OCI-LY1 (cell line): ENCODE results near the gene ADAMTS7.
"Not testable (repeated sequence)": the region's sequence is repeated elsewhere in the genome, so short reads cannot be mapped to it uniquely, and the experiment has no call there.

Experiments used
- H2AFZ ChIP-seq: fragments of 200-600 bp; sonication (generic), shearing (Covaris generic); 2 replicates; pipeline ENCODE4 v1.6.0; 2014; ENCODE audit warnings: antibody characterized with exemption, mild to moderate bottlenecking, low read length
- H3F3A ChIP-seq: fragments of 200-600 bp; sonication (generic), shearing (Covaris generic); 2 replicates; pipeline ENCODE4 v1.6.0; 2014; ENCODE audit warnings: mild to moderate bottlenecking, antibody characterized with exemption, low read length, moderate library complexity; ENCODE audit not compliant: insufficient read depth
- H3K27ac ChIP-seq: fragments of 200-600 bp; sonication (generic); 2 replicates; pipeline ENCODE4 v1.5.1; 2014; ENCODE audit warnings: low read length, mixed run types, mild to moderate bottlenecking, low read depth; ENCODE audit not compliant: poor library complexity, severe bottlenecking
- H3K27me3 ChIP-seq: fragments of 200-600 bp; sonication (generic); 2 replicates; pipeline ENCODE4 v1.6.0; 2014; ENCODE audit warnings: antibody characterized with exemption, mild to moderate bottlenecking, low read length, moderate library complexity; ENCODE audit not compliant: insufficient read depth
- H3K36me3 ChIP-seq: fragments of 200-600 bp; sonication (generic); 2 replicates; pipeline ENCODE4 v1.6.1; 2014; ENCODE audit warnings: mild to moderate bottlenecking, antibody characterized with exemption, low read length, moderate library complexity, mixed read lengths; ENCODE audit not compliant: insufficient read depth
- H3K4me1 ChIP-seq: fragments of 200-600 bp; sonication (generic); 2 replicates; pipeline ENCODE4 v1.5.1; 2014; ENCODE audit warnings: mild to moderate bottlenecking, low read length, moderate library complexity; ENCODE audit not compliant: insufficient read depth, severe bottlenecking
- H3K4me2 ChIP-seq: fragments of 200-600 bp; sonication (generic), shearing (Covaris generic); 2 replicates; pipeline ENCODE4 v1.6.1; 2014; ENCODE audit warnings: low read length
- H3K4me3 ChIP-seq: fragments of 200-600 bp; sonication (generic); 2 replicates; pipeline ENCODE4 v1.5.1; 2014; ENCODE audit warnings: low read length, low read depth, mild to moderate bottlenecking, mixed read lengths; ENCODE audit not compliant: poor library complexity, severe bottlenecking
- H3K79me2 ChIP-seq: fragments of 200-600 bp; shearing (Covaris generic); 2 replicates; pipeline ENCODE4 v1.6.1; 2016; ENCODE audit warnings: mixed run types, low read length, mixed read lengths; ENCODE audit not compliant: insufficient read depth
- H3K9ac ChIP-seq: fragments of 200-600 bp; sonication (generic), shearing (Covaris generic); 2 replicates; pipeline ENCODE4 v1.6.1; 2014; ENCODE audit warnings: mild to moderate bottlenecking, low read length, mixed read lengths
- H3K9me2 ChIP-seq: fragments of 200-600 bp; sonication (generic), shearing (Covaris generic); 2 replicates; pipeline ENCODE4 v1.6.1; 2014; ENCODE audit warnings: low read depth, mild to moderate bottlenecking, low read length, mixed read lengths
- H3K9me3 ChIP-seq: fragments of 200-600 bp; shearing (Covaris generic); 2 replicates; pipeline ENCODE4 v1.6.1; 2014; ENCODE audit warnings: low read length, mixed read lengths
- H4K20me1 ChIP-seq: fragments of 200-600 bp; sonication (generic), shearing (Covaris generic); 2 replicates; pipeline ENCODE4 v1.6.0; 2016; ENCODE audit warnings: mild to moderate bottlenecking, low read length; ENCODE audit not compliant: insufficient read depth
- CTCF ChIP-seq: fragments of 200-600 bp; sonication (generic), shearing (Covaris generic); IDR thresholded peaks from 2 replicates; pipeline ENCODE4 v1.5.1; 2017; ENCODE audit warnings: mild to moderate bottlenecking, antibody characterized with exemption, low read length, moderate library complexity, mixed read lengths
- EZH2 ChIP-seq: fragments of 200-600 bp; sonication (generic), shearing (Covaris generic); IDR thresholded peaks from 2 replicates; pipeline ENCODE4 v1.8.0; 2017; ENCODE audit warnings: borderline replicate concordance, mixed run types, mild to moderate bottlenecking, antibody characterized with exemption, low read length, moderate library complexity, mixed read lengths

Gene ADAMTS7

GRCh38 chr15:78850352-78850751 lies 39.1 kb upstream of the ADAMTS7 start:
- Histone ChIP-seq H3K36me3 (no peaks in the 10 kb centered on the region; the same call in 1 of the 2 replicates), H3K27me3 (no peaks in the 10 kb centered on the region), H3K79me2 (no peaks in the 10 kb centered on the region), H3K9me3 (no peaks in the 10 kb centered on the region), H3K9me2 (no peaks in the 10 kb centered on the region), H3K27ac (no peak overlapping the region), H3K4me2 (no peak overlapping the region), H3K4me3 (no peak overlapping the region), H3K4me1 (peaks cover 6% of the 10 kb centered on the region), H3F3A (no peaks in the 10 kb centered on the region), H2AFZ (no peak overlapping the region), H3K9ac (no peak overlapping the region), H4K20me1 (no peaks in the 10 kb centered on the region)
- TF ChIP-seq CTCF: no peak
- TF ChIP-seq EZH2: no peak

- H3F3A ChIP-seq, H3K4me3 ChIP-seq, H3K79me2 ChIP-seq, H3K4me2 ChIP-seq, H2AFZ ChIP-seq, H4K20me1 ChIP-seq, H3K9me2 ChIP-seq, H3K4me1 ChIP-seq, H3K9me3 ChIP-seq, H3K27ac ChIP-seq, H3K36me3 ChIP-seq, H3K9ac ChIP-seq, H3K27me3 ChIP-seq: not testable (repeated sequence)
These were observed 36.2 kb upstream of the ADAMTS7 start for GRCh38 chr15:78847387-78847906.

- not testable (repeated sequence) for H2AFZ ChIP-seq, H3K9ac ChIP-seq, H3K4me2 ChIP-seq, H3K4me3 ChIP-seq, H4K20me1 ChIP-seq, H3K36me3 ChIP-seq, H3K79me2 ChIP-seq, H3K9me2 ChIP-seq, H3K9me3 ChIP-seq, H3K27ac ChIP-seq, H3K27me3 ChIP-seq, H3F3A ChIP-seq
- peaks cover 12% of the 10 kb centered on the region for H3K4me1 ChIP-seq
These were observed 35.6 kb upstream of the ADAMTS7 start for GRCh38 chr15:78846906-78847305.

GRCh38 chr15:78842519-78842918 lies 31.3 kb upstream of the ADAMTS7 start:
- Histone ChIP-seq H3K9me2 (no peaks in the 10 kb centered on the region), H3K9me3 (no peaks in the 10 kb centered on the region), H3K79me2 (no peaks in the 10 kb centered on the region), H3K36me3 (no peaks in the 10 kb centered on the region), H3K4me1 (peaks cover 22% of the 10 kb centered on the region), H2AFZ (no peak overlapping the region), H3K4me2 (no peak overlapping the region), H3K27me3 (no peaks in the 10 kb centered on the region), H3F3A (no peaks in the 10 kb centered on the region), H3K4me3 (no peak overlapping the region), H4K20me1 (no peaks in the 10 kb centered on the region), H3K9ac (no peak overlapping the region), H3K27ac (peak overlapping the region; percentile 58)
- TF ChIP-seq CTCF: no peak
